Stimulated activated naive CD4-positive, alpha-beta T cell treated with Interleukin-2 at 50 U/mL for 16 hours (primary cell): ENCODE measurements around the gene ULBP1.
"Not testable (repeated sequence)": the region's sequence is repeated elsewhere in the genome, so short reads cannot be mapped to it uniquely, and the experiment has no call there.

ENCODE experiments used
- DNase-seq: peaks from one replicate; lab custom pipeline; 2025; lab: John Stamatoyannopoulos, UW

ULBP1 gene, protein sequence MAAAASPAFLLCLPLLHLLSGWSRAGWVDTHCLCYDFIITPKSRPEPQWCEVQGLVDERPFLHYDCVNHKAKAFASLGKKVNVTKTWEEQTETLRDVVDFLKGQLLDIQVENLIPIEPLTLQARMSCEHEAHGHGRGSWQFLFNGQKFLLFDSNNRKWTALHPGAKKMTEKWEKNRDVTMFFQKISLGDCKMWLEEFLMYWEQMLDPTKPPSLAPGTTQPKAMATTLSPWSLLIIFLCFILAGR

DNA sequence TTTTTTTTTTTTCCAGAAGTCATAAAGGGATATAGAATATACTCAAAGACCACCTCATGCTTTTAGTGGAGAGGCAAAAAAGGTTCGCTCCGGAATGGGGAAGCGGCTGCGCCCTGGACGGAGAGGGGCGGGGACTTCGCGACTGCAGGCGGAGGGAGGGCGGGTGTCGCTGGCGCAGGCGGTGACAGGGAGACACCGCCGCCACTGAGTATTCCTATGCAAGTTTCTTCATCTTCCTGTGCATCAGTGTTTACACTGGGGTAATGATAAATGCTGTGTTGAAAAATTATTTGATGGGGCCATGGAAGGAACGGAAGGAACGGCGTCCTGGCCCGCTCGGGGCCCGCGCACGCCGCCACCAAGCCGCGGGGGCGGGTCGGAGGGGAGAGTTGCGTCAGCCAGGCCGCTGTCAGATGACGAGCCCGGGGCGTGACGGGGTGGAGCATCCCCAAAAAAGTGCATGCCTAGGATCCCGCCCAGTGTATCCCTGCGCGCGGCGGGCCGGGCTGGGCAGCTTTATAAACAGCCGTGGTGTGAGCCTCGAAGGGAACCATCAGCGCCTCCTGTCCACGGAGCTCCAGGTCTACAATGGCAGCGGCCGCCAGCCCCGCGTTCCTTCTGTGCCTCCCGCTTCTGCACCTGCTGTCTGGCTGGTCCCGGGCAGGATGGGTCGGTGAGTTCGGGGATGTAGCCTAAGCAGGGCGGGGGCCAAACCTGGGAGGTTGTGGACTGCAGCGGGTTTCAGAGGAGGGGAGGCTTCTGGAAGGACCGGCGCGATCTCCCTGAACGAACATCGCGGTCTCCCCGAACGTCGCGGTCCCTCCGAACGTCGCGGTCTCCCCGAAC lies at the start of gene ULBP1:
Gene ULBP1, plus strand, starts transcription at position 482 of the 846 bp plus-strand sequence. Its CDS starts 107 bp downstream, at position 589.
- DNase-seq = peak; percentile 84

DNA sequence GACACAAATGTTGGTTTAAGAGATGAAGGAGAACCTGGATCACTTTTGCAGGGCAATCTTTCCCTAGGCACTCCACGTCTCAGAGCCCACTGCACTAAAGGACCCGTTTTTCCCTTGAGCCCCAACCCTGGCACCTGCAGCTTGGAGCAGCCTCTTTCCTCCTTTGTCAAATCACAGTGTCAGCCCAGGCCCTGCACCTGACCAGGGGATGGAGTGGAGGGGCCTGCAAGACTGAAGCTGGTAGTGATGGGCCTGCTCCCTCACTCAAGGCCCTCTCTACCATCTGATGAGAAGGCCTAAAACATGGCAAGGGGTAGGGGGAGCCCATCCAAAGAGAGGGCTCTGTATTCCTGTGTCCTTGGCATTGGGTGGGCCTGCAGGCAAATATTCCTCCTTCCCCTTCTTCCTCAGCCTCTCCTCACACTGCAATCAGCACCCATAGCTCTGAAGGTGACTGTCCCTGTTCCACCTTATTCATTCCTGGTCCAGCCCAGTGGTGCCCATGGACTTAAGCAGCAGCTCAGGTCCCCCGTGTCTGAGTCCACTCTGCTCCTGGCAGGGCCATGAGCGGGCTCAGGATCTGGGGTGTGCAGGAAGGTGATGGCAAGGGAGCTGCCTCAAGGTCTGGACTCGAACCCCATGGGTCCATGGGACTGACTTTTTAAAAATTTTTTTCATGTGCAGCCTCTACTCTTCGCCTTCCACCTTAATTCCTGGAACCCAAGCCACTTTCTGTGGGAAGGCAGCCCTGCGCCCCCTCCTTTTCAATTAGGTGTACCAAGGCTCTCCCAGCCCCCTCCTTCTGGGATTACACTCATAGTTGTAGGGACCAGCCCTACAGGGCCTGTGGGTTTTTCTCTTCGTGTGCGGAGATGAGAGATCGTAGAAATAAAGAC lies 47.5 kb upstream of the ULBP1 start:
- no peak for DNase-seq

DNA sequence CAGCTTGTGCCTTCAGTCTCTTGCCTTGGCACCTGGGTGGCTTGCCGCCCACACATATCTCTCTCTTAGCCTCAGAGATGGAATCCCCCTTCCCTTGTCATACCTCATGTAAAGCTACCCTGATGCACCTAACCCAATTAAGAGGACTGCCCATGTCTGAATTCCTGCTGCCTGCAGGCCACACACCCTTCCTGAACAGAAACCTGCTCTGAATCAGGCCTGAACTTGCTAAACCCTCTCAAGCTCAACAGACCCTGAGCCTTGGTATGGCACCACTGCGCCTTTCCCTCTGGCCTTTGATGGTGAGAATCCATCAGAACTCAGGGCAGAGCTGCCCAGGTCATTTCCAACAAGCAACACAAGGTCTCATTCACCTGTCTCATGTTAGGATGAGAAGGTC lies 46.1 kb upstream of the ULBP1 start:
- DNase-seq = no peak

DNA sequence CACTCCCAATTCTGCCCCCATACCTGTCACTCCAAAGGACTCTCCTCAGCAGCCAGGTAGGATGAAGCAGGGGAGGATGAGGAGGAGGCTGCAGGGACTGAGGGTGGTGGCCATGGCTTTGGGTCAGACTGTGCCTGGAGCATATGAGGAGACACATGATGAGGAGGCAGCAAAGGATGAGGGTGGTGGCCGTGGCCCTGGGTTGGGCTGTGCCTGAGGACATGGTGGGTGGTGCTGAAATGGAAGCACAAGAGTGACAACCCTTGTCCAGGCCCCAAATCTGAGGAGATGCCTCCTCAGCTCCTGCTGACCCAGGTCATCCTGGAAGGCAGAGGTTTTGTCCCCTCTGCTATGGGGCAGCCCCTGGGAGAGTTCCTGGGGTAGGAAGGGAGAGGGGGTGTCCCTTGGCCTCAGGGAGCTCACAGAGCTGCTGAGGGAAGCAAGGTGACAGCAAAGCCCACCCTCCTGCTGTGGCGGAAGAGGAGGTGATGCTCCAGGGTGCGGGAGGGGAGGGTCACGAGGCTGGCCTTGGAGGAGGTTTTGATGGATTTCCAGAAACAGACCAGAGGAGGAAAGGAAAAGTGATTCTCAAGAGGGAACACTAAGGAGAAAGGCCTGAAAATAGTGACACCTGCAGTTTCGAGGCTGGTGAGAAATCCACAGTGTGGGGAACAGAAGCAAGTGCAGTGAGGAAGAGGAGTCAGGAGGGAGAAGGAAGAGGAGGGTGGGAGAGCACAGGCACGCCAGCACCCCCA lies 45.4 kb upstream of the ULBP1 start:
- DNase-seq = no peak

DNA sequence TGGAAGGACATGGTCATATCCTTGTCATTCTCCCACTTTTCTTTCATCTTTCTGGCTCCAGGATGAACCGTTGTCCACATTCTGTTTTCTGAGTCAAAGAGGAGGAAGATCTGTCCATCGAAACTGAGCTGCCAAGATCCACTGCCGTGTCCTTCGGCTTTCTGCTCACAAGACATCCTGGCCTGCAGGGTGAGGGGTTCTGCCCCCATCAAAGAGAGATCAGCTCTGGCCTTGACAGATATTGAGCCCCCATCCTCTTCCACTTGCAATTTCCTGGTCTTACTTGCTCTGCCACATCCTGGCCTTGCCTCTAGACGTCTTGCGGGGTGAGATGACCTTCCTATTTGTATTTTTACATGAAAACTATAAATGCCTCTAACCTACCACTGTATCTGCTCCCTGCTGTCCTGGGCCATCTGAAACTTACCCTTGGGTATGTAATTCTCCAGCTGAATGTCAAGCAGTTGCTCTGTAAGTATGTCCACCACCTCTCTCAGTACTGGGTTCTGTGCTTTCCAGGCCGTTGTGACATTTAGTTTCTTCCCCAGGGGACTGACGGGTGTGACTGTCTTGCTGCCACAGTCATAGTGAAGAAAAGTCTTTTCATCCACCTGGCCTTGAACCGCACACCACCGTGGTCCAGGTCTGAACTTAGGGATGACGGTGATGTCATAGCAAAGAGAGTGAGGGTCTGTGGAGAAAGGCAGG lies 44.5 kb upstream of the ULBP1 start:
- DNase-seq = not testable (repeated sequence)

DNA sequence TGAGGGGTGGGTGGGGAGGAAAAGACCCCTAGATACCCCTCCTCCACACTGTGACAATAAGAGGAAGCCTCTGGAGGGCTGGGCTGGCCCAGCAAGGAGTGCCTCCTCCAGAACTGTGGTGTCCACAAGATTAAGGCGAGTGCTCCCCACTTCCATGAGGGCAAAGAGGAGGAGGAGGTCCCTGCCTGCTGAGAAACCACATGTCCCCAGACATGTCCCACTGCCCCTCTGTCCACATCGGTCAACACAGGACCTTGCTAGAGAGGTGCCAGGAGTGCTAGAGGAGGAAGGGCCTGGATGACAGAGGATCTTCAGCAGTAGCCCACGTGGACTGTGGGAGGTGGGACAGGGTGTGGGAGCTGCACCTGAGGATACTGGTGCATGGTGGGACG lies 43.9 kb upstream of the ULBP1 start:
- no peak for DNase-seq

DNA sequence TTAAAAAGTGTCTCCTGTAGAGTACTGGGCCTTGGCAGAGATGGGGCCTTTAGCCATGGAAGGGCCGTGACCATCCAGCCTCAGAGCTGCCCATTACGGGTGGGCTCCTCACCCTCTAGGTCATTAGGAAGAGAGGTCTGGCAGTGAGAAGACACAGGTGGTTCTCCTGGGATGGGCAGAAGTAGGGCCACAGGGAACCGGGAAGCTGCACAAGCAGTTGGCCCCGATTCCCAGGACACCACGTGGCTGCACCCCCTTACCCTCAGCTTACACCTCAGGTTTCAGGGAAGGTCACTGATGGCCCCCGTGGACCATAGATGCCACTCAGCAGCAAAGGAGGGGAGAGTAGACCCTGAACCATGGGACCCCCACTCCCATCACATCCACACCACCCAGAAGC lies 42.4 kb upstream of the ULBP1 start:
- DNase-seq = no peak

DNA sequence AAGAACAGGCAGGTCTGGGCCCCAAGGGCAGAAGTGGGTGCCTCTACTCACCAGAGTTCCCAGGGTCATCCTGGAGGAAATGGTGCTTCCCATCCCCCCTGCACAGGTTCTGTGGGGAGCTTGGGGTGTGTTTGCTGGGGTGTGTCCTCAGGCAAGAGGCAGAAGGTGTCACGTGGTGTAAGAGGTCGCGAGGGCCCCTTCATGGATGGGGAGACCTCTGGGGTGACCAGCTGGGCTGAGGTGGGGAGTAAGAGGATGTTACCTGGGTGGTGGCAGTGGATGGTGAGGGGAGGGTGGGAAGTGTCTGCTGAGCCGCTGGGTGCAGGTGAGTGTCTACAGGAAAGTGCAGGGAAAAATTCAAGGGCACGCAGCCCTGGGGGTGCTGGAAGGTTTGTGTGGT lies 41.7 kb upstream of the ULBP1 start:
- DNase-seq = not testable (repeated sequence)

DNA sequence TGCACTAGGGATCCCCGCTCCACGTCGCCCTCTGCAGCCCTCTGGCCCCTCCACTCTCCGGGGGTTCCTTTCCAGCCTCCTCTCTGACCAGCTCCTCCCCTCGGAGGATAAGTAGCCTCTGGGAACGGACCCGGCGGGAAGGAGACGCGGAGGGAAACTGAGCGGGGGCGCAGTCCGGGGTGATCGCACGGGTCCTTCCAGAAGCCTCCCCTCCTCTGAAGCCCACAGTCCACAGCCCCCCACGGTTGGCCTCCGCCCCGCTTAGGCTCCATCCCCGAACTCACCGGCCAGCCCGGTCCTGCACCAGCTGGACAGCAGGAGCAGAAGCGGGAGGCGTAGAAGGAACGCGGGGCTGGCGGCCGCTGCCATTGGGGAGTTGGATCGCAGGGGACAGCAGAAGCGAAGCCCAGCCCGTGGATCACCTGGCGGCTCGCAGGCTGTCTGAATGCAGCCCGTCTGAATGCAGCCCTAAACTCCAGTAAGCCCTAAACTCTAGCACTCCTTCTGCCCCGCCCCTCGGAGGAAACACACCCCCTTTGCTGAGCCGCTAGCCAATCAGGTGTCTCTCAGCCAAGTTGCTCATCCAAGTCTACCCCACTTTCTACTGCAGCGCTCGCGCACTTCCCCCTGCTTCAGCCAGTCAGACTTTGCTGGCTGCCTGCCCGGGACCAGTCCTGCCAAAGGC lies 41.0 kb upstream of the ULBP1 start, which contains the start of gene RAET1G:
Gene RAET1G, minus strand, starts transcription at position 480 of the 685 bp plus-strand sequence. Its CDS starts 111 bp downstream, at position 369.
- DNase-seq = peak; percentile 88

DNA sequence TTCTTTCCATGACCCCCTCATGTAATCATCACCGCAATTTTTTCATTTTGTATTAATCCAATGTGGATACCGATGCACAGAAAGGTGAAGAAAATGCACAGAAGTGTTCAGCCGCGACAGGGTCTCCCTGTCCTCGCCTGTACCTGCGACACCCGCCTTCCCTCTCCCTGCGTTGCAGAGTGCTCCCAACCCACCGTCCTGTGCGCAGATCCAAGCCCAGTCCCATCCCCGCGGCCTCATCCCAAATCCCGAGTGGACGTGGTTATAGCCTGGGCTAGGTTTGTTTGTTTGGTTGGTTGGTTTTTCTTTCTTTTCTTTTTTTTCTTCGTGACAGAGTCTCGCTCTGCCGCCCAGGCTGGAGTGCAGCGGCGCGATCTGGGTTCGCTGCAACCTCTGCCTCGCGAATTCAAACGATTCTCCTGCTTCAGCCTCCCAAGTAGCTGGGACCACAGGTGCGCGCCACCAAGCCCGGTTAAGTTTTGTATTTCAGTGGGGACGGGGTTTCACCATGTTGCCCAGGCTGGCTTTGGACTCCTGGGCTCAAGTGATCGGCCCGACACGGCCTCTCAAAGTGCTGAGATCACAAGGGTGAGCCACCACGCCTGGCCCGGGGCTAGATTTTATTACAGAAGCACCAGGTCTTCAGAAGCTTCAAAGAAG lies 40.3 kb upstream of the ULBP1 start:
- no peak for DNase-seq

DNA sequence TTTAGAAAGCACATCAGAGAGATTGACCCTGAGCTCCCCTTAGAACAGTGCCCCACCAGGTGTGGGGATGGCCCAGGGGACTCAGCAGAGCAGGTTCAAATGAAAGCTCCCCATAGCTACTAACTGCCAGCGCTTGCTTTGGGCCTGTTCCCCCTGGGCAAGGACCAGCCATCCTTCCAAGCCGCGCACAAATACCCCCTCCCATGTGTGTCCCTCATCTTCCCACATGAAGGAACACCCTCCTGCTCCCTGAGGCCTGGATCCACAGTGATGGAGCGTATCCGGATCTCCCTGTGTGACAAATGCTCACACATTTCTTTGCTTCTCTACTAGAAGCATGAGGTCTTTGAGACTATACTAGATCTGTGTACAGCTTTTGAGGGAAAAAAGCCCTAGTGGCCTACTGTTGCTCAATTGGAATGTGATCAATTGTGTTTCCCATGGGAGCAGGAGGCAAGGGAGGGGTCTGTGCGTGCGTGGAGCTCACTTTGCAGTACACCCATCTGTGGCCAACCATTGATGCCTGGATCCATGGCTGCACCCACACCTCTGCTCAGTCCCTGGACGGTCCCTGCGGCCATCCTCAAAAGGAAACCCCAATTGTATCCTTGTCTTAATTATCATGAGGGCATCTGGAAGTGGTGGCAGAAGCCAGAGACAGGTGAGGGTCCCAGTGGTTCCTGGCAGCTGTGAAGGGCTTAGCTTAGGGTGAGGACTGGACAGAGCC lies 39.4 kb upstream of the ULBP1 start:
- no peak for DNase-seq

DNA sequence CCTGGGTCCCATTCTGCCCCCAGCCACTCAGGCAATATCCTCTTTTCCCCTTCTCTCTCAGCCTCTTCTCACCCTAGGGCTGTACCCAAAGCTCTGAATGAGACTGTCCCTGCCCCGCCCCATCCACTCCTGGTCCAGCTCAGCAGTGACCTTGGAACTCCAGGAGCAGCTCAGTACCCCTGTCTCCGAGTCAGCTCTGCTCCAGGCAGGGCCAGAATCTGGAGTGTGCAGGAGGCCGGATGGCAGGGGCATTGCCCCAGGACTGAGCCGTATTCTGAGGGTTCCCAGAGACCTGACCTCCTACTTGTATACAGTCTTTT lies 38.9 kb upstream of the ULBP1 start:
- DNase-seq = no peak

DNA sequence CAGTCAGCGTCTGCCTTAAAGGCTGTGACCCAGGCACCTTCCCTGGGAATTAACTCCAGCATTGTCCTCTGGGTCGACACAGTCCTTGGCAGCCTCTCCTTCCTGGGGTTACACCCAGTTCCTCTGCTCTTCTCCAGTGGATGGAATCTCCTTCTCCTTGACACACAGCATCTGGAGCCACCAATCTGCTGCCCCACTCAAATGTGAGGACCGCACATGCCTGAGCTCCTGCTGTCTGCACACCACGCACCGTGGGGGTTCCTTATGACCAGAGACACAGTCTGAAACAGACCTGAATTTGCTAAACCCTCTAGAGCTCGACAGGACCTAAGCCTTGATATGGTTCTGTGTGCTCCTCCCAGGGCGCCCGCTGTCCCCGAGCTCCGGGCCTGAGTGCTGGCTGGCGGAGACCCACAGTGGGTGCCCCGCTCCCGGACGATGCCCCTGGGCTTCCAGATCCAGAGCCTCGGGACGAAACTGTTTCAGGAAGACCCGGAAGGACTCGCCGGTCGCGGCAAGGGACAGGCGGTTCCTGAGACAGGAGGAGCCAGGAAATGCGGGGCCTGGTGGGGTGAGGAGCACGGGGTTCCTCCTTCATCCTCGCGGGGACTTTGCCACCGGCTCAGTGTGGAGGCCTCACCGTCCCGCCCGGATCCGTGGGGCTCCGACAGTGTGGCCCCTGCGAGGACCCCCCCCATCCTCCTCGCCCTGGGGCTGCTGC lies 38.3 kb upstream of the ULBP1 start:
- DNase-seq = no peak

DNA sequence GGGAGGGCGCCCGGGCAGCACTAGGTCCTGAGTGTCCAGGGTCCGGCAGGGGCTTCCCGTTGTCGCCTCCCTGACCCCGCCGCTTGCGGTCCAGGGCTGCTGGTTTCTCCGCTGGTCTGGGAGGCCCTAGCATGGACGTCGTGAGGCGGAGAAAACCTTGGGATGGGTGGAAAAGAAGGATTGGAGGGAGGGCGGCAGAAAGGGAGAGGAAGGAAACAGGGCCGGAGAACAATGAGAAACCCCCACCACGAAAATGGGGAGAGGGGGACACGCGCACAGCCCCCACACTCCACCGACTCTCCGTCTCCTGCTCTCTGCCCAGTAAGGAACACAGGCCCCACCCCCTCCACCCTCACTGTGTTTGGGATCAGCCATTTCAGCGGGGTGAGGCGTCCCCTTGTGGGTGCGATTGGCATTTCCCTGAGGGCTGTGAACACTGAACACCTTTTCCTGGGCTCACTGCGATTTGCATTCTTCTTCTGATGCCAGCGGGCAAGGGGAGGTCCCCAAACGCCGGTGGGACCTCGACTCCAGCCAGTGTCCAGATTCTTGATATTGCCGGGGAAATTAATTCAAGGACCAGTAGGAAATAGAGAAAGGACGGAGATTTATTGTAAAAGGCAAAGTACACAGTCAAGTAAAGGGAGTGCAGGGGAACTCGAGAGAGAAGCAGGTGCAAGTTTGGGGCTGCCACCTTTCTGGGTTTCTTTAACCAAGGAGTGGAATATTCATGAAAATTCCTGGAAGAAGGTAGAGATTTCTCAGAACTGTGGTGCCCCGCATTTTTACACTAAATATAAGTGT lies 37.6 kb upstream of the ULBP1 start:
- peak; percentile 66 for DNase-seq

DNA sequence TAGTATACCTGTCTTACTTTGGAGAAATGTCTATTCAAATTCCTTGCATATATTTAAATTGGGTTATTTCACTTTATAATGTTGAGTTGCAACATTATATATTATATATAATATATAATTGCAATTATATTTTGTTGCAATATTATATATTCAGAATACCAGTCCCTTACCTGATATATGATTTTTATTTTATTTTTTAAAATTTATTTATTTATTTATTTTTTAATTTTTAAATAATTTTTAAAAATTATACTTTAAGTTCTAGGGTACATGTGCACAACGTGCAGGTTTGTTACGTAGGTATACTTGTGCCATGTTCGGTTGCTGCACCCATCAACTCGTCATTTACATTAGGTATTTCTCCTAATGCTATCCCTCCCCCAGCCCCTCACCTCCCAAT lies 36.7 kb upstream of the ULBP1 start:
- DNase-seq = not testable (repeated sequence)

DNA sequence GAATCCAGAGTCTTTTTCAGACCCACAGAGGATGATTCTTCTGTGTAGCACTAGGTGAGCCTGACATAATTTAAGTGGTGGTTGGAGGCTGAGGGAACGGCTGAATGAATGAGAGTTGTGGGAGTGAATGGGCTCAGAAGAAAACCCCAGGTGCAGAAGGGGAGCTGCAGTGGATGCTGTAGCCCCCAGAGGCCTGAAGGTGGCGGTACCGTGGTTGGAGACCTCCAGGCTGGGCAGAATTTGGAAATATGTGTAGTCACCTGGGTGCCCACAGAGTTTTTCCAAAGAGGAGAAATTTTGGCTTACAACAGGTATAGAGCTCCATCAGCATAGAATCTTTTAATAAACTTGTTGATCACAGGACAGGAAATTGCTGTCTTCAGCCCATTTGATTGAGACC lies 34.3 kb upstream of the ULBP1 start:
- DNase-seq = no peak

DNA sequence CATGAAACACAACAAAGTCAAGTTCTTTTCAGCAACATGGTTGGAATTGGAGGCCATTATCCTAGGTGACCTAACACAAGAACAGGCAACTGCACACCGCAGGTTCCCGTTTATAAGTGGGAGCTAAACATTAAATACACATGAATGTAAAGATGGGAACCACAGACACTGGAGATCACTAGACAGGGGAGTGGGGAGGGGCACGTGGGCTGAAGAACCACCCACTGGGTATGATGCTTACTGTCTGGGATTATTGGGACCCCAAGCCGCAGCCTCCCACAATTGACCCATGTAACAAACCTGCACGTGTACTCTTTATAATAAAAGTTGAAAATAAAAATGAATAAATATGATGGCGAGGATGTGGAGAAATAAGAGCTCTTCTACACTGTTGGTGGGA lies 32.2 kb upstream of the ULBP1 start:
- no peak for DNase-seq

DNA sequence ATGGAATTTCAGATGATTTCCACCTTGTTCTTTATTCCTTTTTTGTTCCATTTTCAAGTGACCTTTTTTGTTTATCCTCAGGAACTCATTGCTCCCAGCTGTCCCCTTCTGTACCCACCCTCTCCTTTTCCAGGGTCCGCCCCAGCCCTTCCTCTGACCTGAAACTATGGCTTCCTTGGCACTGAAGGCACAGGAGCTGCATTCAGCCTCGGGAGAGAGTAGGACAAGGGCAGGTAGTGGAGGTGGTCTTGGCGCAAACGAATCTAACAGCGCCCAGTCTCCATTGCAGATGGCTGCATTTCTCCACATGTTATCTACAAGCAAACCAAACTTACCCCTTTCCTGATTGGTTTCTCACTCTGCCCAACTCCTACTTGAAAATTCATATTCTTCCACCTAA lies 30.7 kb upstream of the ULBP1 start:
- no peak for DNase-seq
